A673 (cell line): Measurements from ENCODE around the gene TEX2.

Experiments used
- CTCF ChIP-seq: fragments of 300-800, 200-600 bp; sonication (generic); conservative IDR thresholded peaks from 2 replicates; pipeline ENCODE4 v1.5.1; 2017; ENCODE audit warnings: low read depth, mild to moderate bottlenecking, antibody characterized with exemption, low read length, moderate library complexity, mixed read lengths
- EZH2 ChIP-seq: fragments of 200-600 bp; sonication (generic); IDR thresholded peaks from 2 replicates; pipeline ENCODE4 v1.6.1; 2017; ENCODE audit warnings: borderline replicate concordance, low read depth, mild to moderate bottlenecking, mixed read lengths, antibody characterized with exemption, low read length; ENCODE audit not compliant: poor library complexity, severe bottlenecking

- TF ChIP-seq CTCF (no peak), EZH2 (no peak)
Observed at GRCh38 chr17:64203630-64204029, 59.4 kb downstream of the TEX2 start.
